NCI-H2227 (cell line): ENCODE data around the gene EXOC8.
"Not testable (repeated sequence)": the region's sequence is repeated elsewhere in the genome, so short reads cannot be mapped to it uniquely, and the experiment has no call there.

ENCODE experiments used
- DNase-seq: peaks from one replicate; lab custom pipeline; 2025; ENCODE audit not compliant: unreplicated experiment; lab: John Stamatoyannopoulos, UW

The EXOC8 gene

DNA sequence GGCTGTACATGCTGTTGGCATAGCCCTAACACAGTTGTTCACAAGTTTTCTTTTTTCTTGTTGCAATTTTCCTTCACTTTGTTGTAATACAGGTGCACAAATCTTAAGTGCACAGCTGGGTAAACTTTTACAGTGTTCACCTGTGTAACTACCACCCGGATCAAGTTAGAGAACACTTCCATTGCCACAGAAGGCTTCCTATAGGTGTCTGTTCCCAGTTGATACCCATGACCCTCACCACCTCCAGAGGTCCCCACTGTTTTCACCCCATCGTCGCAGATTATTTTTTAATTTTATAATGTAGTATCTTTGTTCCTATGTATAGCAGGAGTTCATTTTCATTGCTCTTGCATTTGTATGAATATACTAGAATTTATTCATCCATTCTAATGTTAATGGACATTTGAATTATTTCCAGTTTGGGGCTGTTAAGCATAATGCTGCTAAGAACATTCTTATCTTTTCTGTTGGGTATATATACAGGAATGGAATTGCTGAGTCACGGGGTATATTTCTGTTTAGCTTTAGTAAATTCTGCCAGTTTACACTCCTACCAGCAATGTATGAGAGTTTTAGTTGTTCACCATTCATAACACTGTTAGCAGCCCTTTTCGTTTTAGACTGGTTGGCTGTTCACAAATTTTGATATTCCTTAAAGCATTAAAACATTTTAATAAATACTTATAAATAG is 16.8 kb upstream of the EXOC8 start:
- DNase-seq, result no peak

DNA sequence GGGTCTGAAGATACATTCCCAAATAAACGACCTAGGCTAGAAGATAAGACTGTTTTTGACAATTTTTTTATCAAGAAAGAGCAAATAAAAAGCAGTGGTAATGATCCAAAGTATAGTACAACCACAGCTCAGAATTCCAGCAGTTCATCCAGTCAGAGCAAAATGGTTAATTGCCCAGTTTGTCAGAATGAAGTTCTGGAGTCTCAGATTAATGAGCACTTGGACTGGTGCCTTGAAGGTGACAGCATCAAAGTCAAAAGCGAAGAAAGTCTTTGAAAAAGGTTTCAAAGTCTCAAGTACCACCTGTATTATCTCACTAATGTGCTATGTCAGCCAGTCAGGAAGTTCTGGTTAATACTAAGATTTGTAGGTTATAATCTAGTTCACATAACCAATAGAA is 15.4 kb upstream of the EXOC8 start:
- DNase-seq, result no peak

DNA sequence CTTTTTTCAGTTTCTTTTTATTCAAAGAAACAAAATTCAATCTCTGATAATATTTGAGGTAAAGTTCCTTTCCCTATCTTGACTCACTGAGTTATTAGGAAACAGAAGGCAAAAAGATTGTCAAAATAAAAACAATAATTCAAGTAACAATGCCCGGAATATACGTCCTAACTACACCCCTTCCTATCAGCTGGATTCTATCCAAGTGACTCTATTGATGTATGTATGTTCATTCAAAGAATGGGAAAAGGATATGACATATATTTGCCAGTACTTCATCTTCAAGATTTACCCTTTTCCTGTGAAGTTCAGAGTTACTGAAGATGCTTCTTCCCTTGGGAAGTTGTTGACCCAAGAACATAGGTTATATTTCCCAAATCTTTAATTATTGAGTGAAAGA is 14.2 kb upstream of the EXOC8 start:
- DNase-seq, result no peak

GRCh38 chr1:231348856-231349255 is 11.2 kb upstream of the EXOC8 start:
- not testable (repeated sequence) for DNase-seq

GRCh38 chr1:231348442-231348841 is 10.8 kb upstream of the EXOC8 start:
- no peak for DNase-seq

- DNase-seq, result no peak
These were observed 10.3 kb upstream of the EXOC8 start for GRCh38 chr1:231347961-231348360.

DNA sequence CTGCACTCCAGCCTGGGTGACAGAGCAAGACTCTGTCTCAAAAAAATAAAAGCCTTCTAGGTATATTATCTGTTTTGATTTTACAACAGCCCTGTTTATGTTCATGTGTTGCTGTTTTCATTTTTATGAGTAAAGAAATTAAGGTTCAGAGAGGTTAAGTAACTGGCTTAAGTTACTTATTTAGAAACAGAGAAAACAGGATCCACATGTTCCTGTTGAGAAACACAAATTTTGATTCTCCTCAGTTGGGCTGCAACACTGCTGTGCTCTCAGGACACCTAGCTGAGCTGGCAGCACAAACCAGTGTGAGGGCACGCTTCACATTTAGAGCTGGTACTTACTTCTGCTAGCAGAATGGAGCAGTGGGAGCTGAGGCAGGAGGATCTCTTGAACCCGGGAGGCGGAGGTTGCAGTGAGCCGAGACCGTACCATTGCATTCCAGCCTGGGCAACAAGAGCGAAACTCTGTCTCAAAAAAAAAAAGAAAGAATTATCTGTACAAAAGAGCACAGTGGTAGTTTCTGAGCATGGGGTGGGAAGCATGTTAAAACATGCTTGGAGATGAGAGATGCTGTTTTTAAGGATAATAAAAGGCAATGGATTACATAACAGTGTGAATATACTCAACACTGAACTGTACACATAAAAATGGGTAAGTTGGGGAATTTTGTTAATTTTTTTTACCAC is 2.8 kb upstream of the EXOC8 start:
- no peak for DNase-seq

DNA sequence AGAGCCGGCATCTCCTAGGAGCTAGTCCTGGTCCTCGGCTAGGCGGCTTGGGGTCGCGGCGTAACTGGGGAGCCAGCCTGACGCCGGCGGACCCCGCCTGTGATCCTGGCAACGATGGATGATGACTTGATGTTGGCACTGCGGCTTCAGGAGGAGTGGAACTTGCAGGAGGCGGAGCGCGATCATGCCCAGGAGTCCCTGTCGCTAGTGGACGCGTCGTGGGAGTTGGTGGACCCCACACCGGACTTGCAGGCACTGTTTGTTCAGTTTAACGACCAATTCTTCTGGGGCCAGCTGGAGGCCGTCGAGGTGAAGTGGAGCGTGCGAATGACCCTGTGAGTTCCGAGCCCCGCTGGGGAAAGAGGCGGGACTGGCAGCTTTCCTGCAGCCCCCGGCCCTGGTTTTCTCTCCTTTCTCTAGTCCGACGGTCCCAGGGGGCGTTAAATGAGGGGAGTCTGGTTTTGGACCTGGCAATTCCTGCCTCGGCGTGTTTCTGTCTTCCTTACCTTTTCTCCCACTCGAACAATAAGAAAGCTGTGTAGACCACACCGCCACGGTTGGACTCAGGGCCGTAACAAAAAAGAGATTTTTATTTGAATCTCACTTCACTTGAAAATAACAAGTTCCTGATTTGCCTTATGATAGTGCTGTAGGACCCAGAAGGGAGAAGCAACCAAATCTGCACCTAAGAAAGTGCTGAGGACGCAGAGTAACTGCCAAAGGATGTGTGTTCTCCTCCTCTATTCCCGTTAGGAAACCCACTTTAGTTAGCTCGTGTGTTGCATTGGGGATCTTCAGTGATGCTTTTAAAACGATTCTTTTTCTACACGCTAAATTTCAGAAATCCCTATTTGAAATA is 847 bp upstream of the EXOC8 start, which contains the start of gene SPRTN:
TSS of gene SPRTN (plus strand) at position 24 of the 859 bp plus-strand sequence. CDS start at position 115, 91 bp downstream.
- DNase-seq, result peak; percentile 65

- peak; percentile 50 for DNase-seq
These were observed 595 bp downstream of the EXOC8 start for GRCh38 chr1:231337043-231337471.

DNA sequence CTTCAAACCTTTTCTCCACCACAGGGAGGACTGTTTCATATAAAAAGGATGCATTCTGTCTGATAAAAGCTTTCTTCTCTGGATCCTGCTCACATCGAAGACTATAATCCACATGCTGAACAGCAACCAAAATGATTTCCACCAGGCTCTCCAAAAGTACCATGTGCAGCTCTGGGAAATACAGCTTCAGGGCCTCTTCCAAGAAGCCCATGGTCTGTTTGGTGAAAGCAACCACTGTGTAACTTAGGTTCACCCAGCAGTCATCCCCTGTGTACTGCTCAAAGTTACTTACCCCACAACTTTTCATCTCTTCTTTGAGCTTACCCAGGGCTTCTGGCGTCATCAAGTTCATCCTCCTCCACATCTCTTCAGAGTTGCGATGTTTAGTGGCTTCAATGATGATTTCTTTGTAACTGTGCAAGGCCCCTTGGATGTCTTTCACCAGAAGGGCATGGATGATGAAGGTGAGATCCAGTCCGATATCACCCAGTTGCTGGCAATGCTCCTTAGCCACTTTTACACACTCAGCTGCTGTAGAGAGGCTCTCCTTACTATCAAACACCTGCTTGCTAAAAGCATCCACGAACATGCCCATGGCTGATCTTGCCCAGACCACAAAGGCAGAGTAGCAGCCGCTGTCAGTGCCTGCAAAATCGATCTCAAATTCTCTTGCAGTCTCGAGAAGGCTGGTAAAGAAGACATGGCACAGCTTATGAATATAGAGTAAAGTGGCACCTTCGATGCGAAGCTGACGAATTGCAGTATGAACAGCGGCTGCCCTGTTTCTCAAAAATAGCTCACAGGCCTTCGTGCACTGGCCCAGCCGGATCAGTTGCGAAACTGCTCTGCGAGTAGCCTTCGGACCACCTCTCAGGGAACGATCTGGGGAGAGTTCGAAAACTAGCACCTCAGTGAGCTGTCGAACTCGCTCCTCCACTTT is 1.7 kb downstream of the EXOC8 start:
- DNase-seq, result no peak

DNA sequence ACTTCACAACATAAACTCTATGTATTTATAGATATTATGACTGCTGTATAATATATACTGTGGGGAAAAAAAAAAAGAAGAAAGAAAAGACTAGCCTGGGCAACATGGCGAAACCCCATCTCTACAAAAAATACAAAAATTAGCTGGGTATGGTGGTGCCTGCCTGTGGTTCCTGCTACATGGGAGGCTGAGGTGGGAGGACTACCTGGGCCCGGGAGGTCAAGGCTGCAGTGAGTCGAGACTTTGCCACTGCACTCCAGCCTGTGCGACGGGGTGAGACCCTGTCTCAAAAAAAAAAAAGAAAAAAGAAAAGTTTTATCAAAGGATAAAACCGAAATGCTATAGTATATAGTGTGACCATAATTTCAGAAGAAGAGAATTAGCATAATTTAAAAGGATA is 2.7 kb downstream of the EXOC8 start:
- no peak for DNase-seq

DNA sequence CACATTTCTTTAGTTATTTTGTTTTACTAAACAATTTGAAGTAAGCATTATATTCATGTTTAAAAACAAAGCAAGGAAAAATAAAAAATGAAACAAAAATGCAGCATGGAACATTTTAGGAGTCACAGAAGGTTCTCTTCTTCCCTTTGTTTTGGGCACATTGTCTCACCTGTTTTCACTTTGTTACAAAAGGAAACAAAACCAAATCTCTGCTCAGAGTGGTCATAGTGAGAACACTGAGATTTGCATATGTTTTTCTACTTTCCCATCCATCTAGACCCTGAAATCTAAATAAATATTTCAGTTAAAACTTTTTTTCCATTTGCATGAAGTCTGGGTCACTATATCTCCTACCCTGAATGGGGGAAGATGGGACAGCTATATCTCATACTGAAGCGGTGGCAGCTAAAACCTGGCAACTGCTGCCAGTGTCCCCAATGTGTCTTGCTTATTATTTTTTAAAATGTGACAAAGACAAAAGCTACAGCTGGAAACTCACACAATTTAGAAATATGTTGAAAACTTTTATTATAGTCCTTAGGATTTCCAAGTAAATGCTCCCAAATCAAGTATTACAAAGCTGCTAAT is 3.5 kb downstream of the EXOC8 start:
- DNase-seq, result no peak

DNA sequence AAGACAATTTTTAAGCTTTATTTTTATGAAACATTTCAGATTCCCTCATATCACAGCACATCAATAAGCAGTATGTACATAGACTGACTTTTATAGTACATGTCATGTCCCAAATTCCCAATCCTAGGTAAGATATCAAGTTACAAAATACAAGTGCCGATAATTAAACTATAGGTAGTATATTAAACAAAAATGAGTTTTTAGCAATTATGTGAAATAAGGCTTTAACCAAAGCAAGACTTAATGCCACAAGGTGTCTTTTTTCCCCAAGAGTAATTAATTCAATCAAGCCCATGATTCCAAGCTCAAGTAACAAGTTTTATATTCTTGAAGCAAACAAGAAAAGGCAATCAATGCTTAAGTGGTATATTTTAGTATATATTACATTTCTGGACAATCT is 4.9 kb downstream of the EXOC8 start:
- DNase-seq, result no peak

- no peak for DNase-seq
These were observed 8.2 kb downstream of the EXOC8 start for GRCh38 chr1:231329483-231329882.

DNA sequence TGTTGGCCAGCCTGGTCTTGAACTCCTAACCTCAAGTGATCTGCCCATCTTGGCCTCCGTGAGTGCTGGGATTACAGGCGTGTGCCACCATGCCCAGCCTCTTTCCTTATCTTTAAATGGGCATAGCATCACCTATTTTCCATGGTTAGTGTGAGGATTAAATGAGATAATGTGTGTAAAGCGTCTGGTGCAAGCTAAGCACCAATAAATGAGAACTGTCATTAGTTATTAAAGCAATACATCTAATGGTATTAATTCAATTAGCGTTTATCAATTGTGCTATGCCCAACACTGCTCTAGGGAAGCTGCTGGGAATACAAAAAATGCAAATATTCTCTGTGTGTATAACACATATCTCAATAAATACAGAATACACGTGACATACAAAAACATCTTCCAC is 10.0 kb downstream of the EXOC8 start:
- no peak for DNase-seq

DNA sequence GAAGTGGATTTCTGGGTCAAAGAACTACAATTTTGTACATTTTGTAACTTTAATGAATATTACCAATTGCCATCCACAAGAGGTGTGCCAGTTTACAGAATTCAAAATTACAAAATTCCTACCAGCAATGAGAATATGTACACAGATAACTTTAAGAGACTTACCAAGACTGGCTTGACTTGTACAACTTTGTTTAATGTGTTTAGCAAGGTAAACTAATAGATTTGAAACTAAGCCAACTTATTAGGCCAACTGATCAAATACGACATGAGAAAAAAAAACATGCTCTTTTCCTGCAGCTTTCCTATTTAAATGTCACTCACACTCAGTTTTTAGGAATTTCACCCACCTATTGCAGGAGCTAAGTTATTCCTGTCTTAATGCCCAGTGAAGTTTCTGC is 11.4 kb downstream of the EXOC8 start:
- no peak for DNase-seq

GRCh38 chr1:231324660-231325059 is 13.0 kb downstream of the EXOC8 start:
- DNase-seq, result no peak

- DNase-seq, result no peak
These were observed 14.6 kb downstream of the EXOC8 start for GRCh38 chr1:231322880-231323530.

DNA sequence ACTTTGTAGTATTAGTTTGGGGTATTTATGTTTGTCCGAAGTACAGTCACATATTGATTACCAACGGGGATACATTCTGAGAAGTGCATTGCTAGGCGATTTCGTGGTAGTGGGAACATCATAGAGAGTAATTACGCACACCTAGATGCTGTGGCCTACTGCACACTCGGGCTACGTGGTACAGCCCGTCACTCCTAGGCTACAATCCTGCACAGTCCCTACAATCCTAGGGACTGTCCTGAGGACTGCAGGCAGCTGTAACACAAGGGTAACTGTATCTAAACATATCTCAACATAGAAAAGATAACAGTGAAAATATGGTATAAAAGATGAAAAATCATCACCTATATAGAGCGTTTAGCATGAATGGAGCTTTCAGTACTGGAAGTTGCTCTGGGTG is 18.6 kb downstream of the EXOC8 start:
- no peak for DNase-seq

DNA sequence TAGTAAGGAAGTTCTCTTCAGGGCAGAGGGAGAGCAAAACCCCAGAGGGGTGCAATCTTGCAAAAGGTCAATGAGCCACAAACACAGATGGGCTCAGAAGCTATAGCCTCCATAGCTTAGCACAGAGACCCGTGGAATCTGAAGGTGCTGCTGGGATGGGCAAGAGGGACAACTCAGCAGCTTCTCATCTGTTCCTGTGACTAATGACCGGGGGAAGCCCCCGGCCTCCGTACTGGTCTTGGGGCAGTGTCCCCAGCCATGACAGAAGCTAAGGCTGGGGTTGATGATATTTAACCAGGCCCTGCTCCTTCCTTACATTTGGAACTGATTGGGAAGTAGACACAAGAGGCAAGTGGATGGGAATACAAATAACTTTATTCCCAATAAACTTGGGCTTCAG is 19.1 kb downstream of the EXOC8 start:
- DNase-seq, result no peak
